ENCODE results near the gene MS4A18. TPM values are rescaled to one million over a fixed set of nuclear protein-coding genes. Genes with fewer than 3 reads are reported as not detected.

Gene MS4A18
- total RNA-seq, 1 donor: not detected

DNA sequence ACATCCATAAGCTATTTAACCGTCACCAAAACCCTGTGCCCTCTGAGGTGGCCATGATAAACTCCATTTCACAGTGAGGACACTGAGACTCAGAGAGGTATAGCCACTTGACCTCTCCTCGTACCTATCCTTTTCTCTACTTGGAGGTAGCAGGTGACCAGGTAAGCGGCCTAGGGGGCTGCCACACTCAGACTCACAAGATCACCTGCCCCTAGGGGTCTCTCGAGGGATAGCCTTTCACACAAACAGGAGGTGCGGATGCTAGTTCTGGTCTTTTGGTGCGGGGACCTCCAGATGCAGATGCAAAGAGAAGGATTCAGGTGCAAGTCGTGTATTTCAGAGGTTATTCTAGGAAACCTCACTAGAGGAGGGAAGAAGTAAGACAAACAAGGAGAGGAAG lies 14.6 kb downstream of the MS4A18 start:
- DNase-seq (ENCODE audit: low read depth): no peak
- TF ChIP-seq, protein P1, sequence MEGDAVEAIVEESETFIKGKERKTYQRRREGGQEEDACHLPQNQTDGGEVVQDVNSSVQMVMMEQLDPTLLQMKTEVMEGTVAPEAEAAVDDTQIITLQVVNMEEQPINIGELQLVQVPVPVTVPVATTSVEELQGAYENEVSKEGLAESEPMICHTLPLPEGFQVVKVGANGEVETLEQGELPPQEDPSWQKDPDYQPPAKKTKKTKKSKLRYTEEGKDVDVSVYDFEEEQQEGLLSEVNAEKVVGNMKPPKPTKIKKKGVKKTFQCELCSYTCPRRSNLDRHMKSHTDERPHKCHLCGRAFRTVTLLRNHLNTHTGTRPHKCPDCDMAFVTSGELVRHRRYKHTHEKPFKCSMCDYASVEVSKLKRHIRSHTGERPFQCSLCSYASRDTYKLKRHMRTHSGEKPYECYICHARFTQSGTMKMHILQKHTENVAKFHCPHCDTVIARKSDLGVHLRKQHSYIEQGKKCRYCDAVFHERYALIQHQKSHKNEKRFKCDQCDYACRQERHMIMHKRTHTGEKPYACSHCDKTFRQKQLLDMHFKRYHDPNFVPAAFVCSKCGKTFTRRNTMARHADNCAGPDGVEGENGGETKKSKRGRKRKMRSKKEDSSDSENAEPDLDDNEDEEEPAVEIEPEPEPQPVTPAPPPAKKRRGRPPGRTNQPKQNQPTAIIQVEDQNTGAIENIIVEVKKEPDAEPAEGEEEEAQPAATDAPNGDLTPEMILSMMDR (IDR thresholded peaks at IDR 0.05; ENCODE audit: insufficient read depth, low read length): no peak
- H3K4me3 ChIP-seq (ENCODE audit: low read depth, low read length): no peak overlapping the region

DNA sequence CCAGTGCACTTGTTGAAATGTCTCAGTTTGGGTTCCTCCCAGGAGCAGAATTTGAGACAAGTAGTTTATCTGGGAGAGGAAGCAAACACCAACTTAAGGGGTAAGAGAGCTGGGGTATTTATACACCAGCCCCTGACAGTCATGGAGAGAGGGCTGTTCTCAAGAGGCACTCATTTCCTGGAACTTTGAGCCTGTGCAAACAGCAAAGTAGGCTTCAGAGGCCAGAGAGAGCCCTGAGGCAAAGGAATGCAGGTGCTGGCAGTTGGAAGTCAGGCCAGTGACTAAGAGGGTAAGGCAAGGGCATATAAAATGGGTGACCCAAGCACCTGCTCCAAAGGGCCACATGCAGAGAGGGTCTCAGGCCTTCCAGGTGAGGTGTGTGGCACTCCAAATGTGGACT lies 16.1 kb downstream of the MS4A18 start:
- H3K4me3 ChIP-seq (ENCODE audit: low read depth, low read length): no peak overlapping the region
- TF ChIP-seq, protein P1 (IDR thresholded peaks at IDR 0.05; ENCODE audit: insufficient read depth, low read length): no peak
- no peak for DNase-seq (ENCODE audit: low read depth)

DNA sequence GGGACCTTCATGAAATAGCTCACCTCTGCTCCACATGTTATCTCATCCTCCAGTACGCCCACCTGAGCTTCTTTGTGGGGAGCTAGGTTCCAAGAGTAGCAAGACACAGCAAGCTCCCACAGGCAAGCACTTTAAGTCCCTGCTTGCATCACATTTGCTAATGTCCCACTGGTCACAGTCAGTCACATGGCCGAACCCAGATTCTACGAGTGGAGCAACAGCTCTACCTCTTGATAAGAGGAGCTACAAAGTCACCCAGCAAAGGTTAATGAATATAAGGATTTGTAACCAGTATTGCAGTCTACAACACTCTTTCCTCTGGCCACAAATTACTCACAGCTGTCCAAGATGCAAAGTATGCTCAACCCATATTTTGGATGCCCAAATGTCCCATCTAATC lies 16.9 kb downstream of the MS4A18 start:
- no peak overlapping the region for H3K4me3 ChIP-seq (ENCODE audit: low read depth, low read length)
- DNase-seq (ENCODE audit: low read depth): no peak
- TF ChIP-seq, protein P1 (IDR thresholded peaks at IDR 0.05; ENCODE audit: insufficient read depth, low read length): no peak

DNA sequence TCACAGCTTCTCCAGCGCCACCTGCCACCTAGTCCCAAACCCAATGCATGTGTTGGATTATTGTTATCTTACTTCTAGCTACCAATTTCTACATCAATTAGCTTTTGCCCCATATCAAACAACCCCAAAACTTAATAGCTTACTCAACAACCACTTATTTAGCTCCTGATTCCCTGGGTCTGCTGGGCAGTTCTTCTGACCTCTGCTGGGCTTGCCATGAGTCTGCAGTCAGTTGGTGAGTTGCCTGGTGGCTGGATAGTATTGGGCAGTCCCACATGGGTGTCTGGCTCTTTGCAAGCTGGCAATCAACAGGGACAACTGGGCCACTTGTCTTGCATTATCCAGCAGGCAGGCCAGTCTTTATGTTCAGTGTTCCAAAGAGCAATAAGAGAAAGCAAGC lies 18.5 kb downstream of the MS4A18 start:
- H3K4me3 ChIP-seq (ENCODE audit: low read depth, low read length): no peak overlapping the region
- no peak for DNase-seq (ENCODE audit: low read depth)
- TF ChIP-seq, protein P1 (IDR thresholded peaks at IDR 0.05; ENCODE audit: insufficient read depth, low read length): no peak

DNA sequence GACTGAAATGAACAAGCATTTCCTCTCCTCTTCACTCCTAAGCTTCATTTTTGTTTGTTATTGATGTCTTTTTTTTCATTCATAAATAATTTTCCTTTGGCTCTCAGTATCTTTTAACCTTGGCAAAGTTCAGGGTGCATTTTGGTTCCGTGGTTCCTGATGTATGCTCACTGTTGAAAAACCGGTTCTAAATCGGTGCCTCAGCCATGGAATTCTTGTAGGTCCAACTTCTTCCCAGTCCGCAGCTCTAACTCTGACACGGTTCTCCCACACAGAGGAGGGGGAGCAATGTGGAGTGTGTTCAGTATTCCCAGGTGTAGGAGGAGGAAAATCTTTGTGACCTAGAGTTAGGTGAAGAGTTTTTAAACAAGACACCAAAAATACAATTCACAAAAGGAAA lies 19.6 kb downstream of the MS4A18 start:
- TF ChIP-seq, protein P1 (IDR thresholded peaks at IDR 0.05; ENCODE audit: insufficient read depth, low read length): no peak
- no peak overlapping the region for H3K4me3 ChIP-seq (ENCODE audit: low read depth, low read length)
- DNase-seq (ENCODE audit: low read depth): no peak

DNA sequence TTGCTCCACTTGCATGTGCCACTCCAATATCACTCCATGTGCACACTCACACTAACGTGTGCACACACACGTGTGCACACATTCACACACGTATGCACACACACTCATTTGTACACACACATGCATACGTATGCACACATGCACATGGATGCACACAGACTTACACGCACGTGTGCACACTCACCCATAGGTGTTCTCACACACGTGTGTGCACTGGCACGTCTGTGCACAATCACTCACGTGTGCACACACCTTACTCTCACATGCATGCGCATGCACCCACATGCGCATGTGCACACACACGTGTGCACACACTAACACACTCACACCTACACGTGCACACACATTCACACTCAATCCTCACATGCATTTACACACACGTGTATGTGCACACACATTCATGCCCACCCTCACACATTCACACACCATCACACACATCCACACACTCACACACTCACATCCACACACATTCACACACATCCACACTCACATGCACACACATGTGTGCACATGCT lies 22.9 kb downstream of the MS4A18 start:
- DNase-seq (ENCODE audit: low read depth): no peak
- TF ChIP-seq, protein P1 (IDR thresholded peaks at IDR 0.05; ENCODE audit: insufficient read depth, low read length): no peak
- H3K4me3 ChIP-seq (ENCODE audit: low read depth, low read length): no peak overlapping the region

DNA sequence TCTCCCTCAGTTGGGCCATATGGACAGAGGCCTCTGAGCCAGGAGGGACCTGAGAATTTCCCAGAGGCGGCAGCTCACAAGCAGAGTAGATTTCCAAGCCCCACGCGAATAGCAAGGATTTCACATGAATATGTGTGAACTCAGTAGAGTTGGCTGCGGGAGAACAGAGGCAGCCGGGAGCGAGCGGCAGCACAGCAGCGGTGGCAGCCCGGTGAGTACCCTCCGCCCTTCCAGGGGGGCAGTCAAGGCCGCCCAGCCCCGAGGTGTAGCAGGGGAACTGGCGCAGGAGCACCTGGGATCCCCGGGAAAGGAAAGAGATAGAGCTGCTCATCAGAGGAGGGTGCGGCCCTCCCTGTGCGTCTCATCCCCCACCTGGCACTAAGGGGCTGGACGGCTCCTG lies 23.7 kb downstream of the MS4A18 start:
- no peak for DNase-seq (ENCODE audit: low read depth)
- no peak overlapping the region for H3K4me3 ChIP-seq (ENCODE audit: low read depth, low read length)
- TF ChIP-seq, protein P1 (IDR thresholded peaks at IDR 0.05; ENCODE audit: insufficient read depth, low read length): no peak

Measured in fibroblast of the aortic adventitia (primary cell).